22Rv1 (cell line): ENCODE measurements around the gene CTNNA1.
"Not testable (repeated sequence)": the region's sequence is repeated elsewhere in the genome, so short reads cannot be mapped to it uniquely, and the experiment has no call there.

Experiments
- H3K27ac ChIP-seq: fragments of 450-650 bp; 2 replicates; pipeline ENCODE4 v1.5.1; 2017
- CTCF ChIP-seq: fragments of 450-650 bp; IDR thresholded peaks from 2 replicates; pipeline ENCODE4 v1.5.1; 2017; ENCODE audit warnings: mild to moderate bottlenecking
- ZFX ChIP-seq: fragments of 450-650 bp; IDR thresholded peaks from 2 replicates; pipeline ENCODE4 v1.6.1; 2017; ENCODE audit warnings: antibody characterized with exemption, borderline replicate concordance

CTNNA1 gene

GRCh38 chr5:138770291-138770690 lies 17.1 kb downstream of the CTNNA1 start:
- H3K27ac ChIP-seq = no peak overlapping the region
- no peak for TF ChIP-seq CTCF
- TF ChIP-seq ZFX = no peak

- TF ChIP-seq CTCF = no peak
- no peak for TF ChIP-seq ZFX
- H3K27ac ChIP-seq = no peak overlapping the region
These were observed 17.8 kb downstream of the CTNNA1 start for GRCh38 chr5:138770977-138771376.

GRCh38 chr5:138772986-138773594 lies 19.9 kb downstream of the CTNNA1 start:
- H3K27ac ChIP-seq = no peak overlapping the region
- TF ChIP-seq CTCF = no peak

DNA sequence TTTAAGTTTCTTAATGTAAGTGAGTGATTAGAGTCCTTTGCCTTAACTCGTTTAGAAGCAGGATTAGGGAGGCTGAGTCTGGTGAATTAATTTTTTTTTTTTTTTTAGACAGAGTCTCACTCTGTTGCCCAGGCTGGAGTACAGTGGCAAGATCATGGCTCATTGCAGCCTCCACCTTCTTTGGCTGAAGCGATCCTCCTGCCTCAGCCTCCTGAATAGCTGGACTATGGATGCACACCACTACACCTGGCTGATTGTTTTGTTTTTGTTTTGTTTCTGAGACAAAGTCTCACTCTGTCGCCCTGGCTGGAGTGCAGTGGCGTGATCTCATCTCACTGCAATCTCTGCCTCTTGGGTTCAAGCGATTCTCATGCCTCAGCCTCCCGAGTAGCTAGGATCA lies 20.4 kb downstream of the CTNNA1 start:
- H3K27ac ChIP-seq = not testable (repeated sequence)

DNA sequence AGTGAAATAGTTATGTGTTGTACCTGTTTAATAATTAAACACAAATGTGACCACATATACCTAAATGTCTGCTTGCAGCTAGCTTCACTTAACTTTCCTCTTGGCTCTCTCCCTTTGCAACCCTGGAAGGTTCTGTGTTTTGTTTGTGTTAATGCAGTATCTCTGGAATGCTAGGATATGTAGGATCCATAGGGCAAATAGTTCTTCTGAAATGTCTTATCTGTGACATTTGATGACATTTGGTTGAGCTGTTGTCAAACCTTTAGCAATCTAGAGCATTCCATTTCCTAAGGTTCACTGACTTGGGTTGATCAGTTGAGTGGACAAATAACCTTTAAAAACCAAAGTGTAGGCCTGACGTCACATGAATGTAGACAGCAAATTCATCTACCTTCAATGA lies 21.8 kb downstream of the CTNNA1 start:
- TF ChIP-seq CTCF = no peak
- no peak for TF ChIP-seq ZFX
- H3K27ac ChIP-seq = no peak overlapping the region; the same call in 1 of the 2 replicates

DNA sequence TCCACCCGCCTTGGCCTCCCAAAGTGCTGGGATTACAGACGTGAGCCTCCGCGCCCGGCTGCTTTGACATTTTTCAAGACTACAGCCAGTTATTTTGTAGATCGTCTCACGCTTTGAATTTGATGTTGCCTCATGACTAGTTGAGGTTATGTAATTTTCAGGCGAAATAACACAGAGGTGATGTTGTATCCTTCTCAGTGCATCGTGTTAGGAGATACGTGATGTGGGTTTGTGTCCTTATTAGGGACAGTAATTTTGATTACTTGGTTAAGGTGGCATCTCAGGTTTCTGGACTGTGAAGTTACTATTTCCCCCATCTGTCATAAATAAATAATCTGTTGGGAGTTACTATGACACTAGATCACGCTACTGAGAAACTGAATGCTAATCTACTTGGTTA lies 25.0 kb downstream of the CTNNA1 start:
- H3K27ac ChIP-seq = no peak overlapping the region
- TF ChIP-seq CTCF = no peak
- no peak for TF ChIP-seq ZFX

DNA sequence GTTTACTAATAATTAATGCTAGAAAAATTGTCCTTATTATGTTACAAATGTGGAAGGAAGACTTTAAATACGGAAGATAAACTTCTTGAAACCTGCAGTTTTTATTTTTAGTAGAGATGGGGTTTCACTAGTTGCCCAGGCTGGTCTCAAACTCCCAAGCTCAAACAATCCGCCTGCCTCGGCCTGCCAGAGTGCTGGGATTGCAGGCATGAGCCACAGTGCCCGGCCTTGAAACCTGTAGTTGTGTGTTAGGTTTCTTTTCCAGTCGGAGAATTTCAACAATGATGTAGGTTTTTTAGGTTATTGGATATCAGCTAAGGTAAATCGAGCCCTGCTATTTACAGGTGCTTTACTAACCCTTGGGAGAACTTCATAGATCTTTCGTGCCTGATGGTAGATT lies 30.8 kb downstream of the CTNNA1 start:
- TF ChIP-seq CTCF (no peak), ZFX (no peak)
- no peak overlapping the region for H3K27ac ChIP-seq

DNA sequence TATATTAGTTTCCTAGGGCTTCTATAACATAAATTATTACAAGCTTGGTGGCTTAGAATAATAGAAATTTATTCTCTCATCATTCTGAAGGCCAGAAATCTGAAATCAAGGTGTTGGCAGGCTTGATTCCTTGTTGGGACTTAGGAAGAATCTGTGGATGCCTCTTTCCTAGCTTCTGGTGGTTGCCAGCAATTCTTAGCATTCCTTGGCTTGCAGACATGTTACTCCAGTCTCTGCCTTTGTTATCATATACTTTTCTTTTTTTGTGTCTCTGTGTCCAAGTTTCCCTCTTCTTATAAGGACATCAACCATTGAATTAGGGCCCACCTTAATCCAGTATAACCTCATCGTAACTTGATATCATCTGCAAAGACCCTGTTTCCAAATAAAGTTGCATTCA lies 31.4 kb downstream of the CTNNA1 start:
- H3K27ac ChIP-seq = no peak overlapping the region

More for the DNA sequence above, 31.4 kb downstream of the CTNNA1 start:
- TF ChIP-seq CTCF (no peak), ZFX (no peak)
